HepG2 (cell line): ENCODE results near the gene MLH1. TPM values are rescaled to one million over a fixed set of nuclear protein-coding genes. Genes with fewer than 3 reads are reported as not detected.

Experiments
- ATAC-seq: fragments of 200-7000 bp; cut with Tn5 transposase; 3 replicates; pipeline ENCODE4 v1.9.1; 2020; ENCODE audit warnings: mild to moderate bottlenecking, moderate library complexity
- BruUV-seq: library from RNA; stranded (reverse); fragments of 400-500 nt; replicated peaks from 2 replicates; lab custom pipeline; 2021; lab: Mats Ljungman, UMichigan
- CTCF ChIA-PET: fragments of 300-600 bp; formaldehyde crosslinking; extraction: SDS; loops from one replicate; lab custom pipeline; 2021; ENCODE audit warnings: low total read pairs, inconsistent platforms, low intra/inter-chr PET ratio; lab: Yijun Ruan, JAX
- POLR2A ChIA-PET: fragments of 350-600 bp; sonication (Branson Sonifier 250); formaldehyde crosslinking; loops from one replicate; lab custom pipeline; 2020; ENCODE audit warnings: antibody characterized with exemption, inconsistent platforms; lab: Yijun Ruan, JAX
- DNase-seq: peaks from one replicate; pipeline ENCODE4 v3.0.0-alpha.2; 2015; ENCODE audit warnings: low spot score
- FAIRE-seq: peaks from 3 replicates; lab custom pipeline; 2011; peaks lifted over from hg19 to GRCh38; lab: Jason Lieb, UNC
- H2AFZ ChIP-seq: one replicate; pipeline ENCODE4 v1.6.1; 2011; ENCODE audit warnings: low read length, inconsistent platforms
- H3K27ac ChIP-seq: fragments of 300-600 bp; 3 replicates; pipeline ENCODE4 v1.8.0; 2011; ENCODE audit warnings: mixed run types, mild to moderate bottlenecking, mixed read lengths, low read length, inconsistent platforms; ENCODE audit not compliant: insufficient read depth; ENCODE audit errors: extremely low read length
- H3K27me3 ChIP-seq, 2 experiments: fragments of 200-600 bp in 1 of 2; 2 replicates in 1 of 2; 3 replicates in 1 of 2; pipeline versions ENCODE4 v1.6.0 to v1.8.0; 2011; ENCODE audit warnings: low read length in 2 of 2, mild to moderate bottlenecking in 2 of 2, moderate library complexity in 2 of 2, inconsistent platforms in 1 of 2; ENCODE audit not compliant: insufficient read depth in 2 of 2, control insufficient read depth in 1 of 2
- H3K36me3 ChIP-seq, 2 experiments: fragments of 200-600 bp in 1 of 2; replicated peaks in 1 of 2; 2 replicates in 1 of 2; 3 replicates in 1 of 2; pipeline versions ENCODE4 v1.5.1 to v1.8.0; 2011; ENCODE audit warnings: low read length in 2 of 2, inconsistent platforms in 1 of 2; ENCODE audit not compliant: insufficient read depth in 2 of 2, control insufficient read depth in 1 of 2
- H3K4me1 ChIP-seq: 2 replicates; pipeline ENCODE4 v1.5.1; 2012; ENCODE audit warnings: low read length, inconsistent platforms; ENCODE audit not compliant: insufficient read depth
- H3K4me2 ChIP-seq: 2 replicates; pipeline ENCODE4 v1.6.0; 2011; ENCODE audit warnings: low read depth, low read length, inconsistent platforms
- H3K4me3 ChIP-seq, 3 experiments: fragments of 200-600 bp in 1 of 3; sonication (generic), shearing (Covaris generic) in 1 of 3; replicated peaks in 1 of 3; 2 replicates each; pipeline ENCODE4 v1.5.1; 2011 to 2016; ENCODE audit warnings: low read length in 3 of 3, inconsistent platforms in 2 of 3, low read depth in 2 of 3, mild to moderate bottlenecking in 2 of 3, control low read depth in 1 of 3, mixed read lengths in 1 of 3; ENCODE audit not compliant: insufficient read depth in 1 of 3
- H3K79me2 ChIP-seq: one replicate; pipeline ENCODE4 v1.6.1; 2011; ENCODE audit warnings: low read length, inconsistent platforms; ENCODE audit not compliant: insufficient read depth
- H3K9ac ChIP-seq: 2 replicates; pipeline ENCODE4 v1.6.0; 2011; ENCODE audit warnings: mild to moderate bottlenecking, low read depth, low read length, inconsistent platforms; ENCODE audit not compliant: insufficient read depth
- H3K9me3 ChIP-seq: 2 replicates; pipeline ENCODE4 v1.5.1; 2012; ENCODE audit warnings: mild to moderate bottlenecking, low read length
- H4K20me1 ChIP-seq: 2 replicates; pipeline ENCODE4 v1.6.0; 2011; ENCODE audit warnings: inconsistent platforms, mild to moderate bottlenecking, low read length, moderate library complexity; ENCODE audit not compliant: insufficient read depth
- AHDC1 ChIP-seq: sonication (generic); formaldehyde crosslinking; IDR thresholded peaks from 2 replicates; pipeline ENCODE4 v1.5.1; 2020; ENCODE audit warnings: mild to moderate bottlenecking, missing genetic modification reagents, borderline replicate concordance
- FLYWCH1 ChIP-seq: sonication (generic); formaldehyde crosslinking; IDR thresholded peaks from 2 replicates; pipeline ENCODE4 v1.8.1; 2023; ENCODE audit warnings: mild to moderate bottlenecking, missing genetic modification reagents
- GFI1 ChIP-seq: sonication (generic); formaldehyde crosslinking; IDR thresholded peaks from 2 replicates; pipeline ENCODE4 v1.5.0; 2020; ENCODE audit warnings: missing genetic modification reagents, mild to moderate bottlenecking, borderline replicate concordance
- NCOA2 ChIP-seq: sonication (generic); formaldehyde crosslinking; IDR thresholded peaks from 2 replicates; pipeline ENCODE4 v1.8.0; 2022; ENCODE audit warnings: inconsistent platforms
- PBX2 ChIP-seq: IDR thresholded peaks from 2 replicates; pipeline ENCODE4 v1.6.1; 2016; ENCODE audit warnings: control low read depth
- SETDB1 ChIP-seq: sonication (generic); formaldehyde crosslinking; IDR thresholded peaks from 2 replicates; pipeline ENCODE4 v1.5.1; 2020; ENCODE audit warnings: missing genetic modification reagents, mild to moderate bottlenecking, borderline replicate concordance
- THAP9 ChIP-seq: sonication (generic); formaldehyde crosslinking; IDR thresholded peaks from 2 replicates; pipeline ENCODE4; 2020; ENCODE audit warnings: missing genetic modification reagents, mild to moderate bottlenecking, borderline replicate concordance
- ZNF333 ChIP-seq: sonication (generic); formaldehyde crosslinking; IDR thresholded peaks from 2 replicates; pipeline ENCODE4 v1.4.0; 2020; ENCODE audit warnings: mild to moderate bottlenecking, missing genetic modification reagents, borderline replicate concordance
- ZNF446 ChIP-seq: sonication (generic); formaldehyde crosslinking; IDR thresholded peaks from 2 replicates; pipeline ENCODE4 v1.5.0; 2020; ENCODE audit warnings: mild to moderate bottlenecking, missing genetic modification reagents
- ZNF496 ChIP-seq: sonication (generic); formaldehyde crosslinking; IDR thresholded peaks from 2 replicates; pipeline ENCODE4 v1.8.1; 2023; ENCODE audit warnings: mild to moderate bottlenecking, moderate library complexity, missing genetic modification reagents; ENCODE audit not compliant: insufficient replicate concordance
- ZNF556 ChIP-seq: sonication (generic); formaldehyde crosslinking; IDR thresholded peaks from 2 replicates; pipeline ENCODE4 v1.4.0; 2020; ENCODE audit warnings: mild to moderate bottlenecking, missing genetic modification reagents, borderline replicate concordance
- ZNF577 ChIP-seq: sonication (generic); formaldehyde crosslinking; IDR thresholded peaks from 2 replicates; pipeline ENCODE4 v1.4.0; 2020; ENCODE audit warnings: mild to moderate bottlenecking, low read depth, missing genetic modification reagents, borderline replicate concordance
- ZNF598 ChIP-seq: sonication (generic); formaldehyde crosslinking; IDR thresholded peaks from 2 replicates; pipeline ENCODE4 v1.5.1; 2020; ENCODE audit warnings: mild to moderate bottlenecking, missing genetic modification reagents, borderline replicate concordance
- ZNF605 ChIP-seq: sonication (generic); formaldehyde crosslinking; IDR thresholded peaks from 2 replicates; pipeline ENCODE4 v1.8.0; 2022; ENCODE audit warnings: mild to moderate bottlenecking, missing genetic modification reagents
- ZNF607 ChIP-seq: sonication (generic); formaldehyde crosslinking; IDR thresholded peaks from 2 replicates; pipeline ENCODE4 v1.5.1; 2020; ENCODE audit warnings: missing genetic modification reagents, mild to moderate bottlenecking, borderline replicate concordance
- ZSCAN29 ChIP-seq: sonication (generic); formaldehyde crosslinking; conservative IDR thresholded peaks from 2 replicates; pipeline ENCODE4 v1.4.0; 2020; ENCODE audit warnings: mild to moderate bottlenecking, missing genetic modification reagents
- WGBS: methylation state at CpG from one replicate; pipeline ENCODE4 v1.1.6; 2017; ENCODE audit warnings: low lambda C conversion rate; 5-methylcytosine and 5-hydroxymethylcytosine counted together
- in situ Hi-C: cut with HindIII; loops from 2 replicates; pipeline ENCODE4 v1.10.0; 2017; ENCODE audit warnings: low pct_unique_long_range_greater_than_20kb; ENCODE audit not compliant: extremely low pct_ligation_motif_present
- intact Hi-C: fragments of 100-400 bp; cut with micrococcal nuclease; formaldehyde crosslinking; loops from one replicate; pipeline ENCODE4 v1.10.0; 2022; ENCODE audit not compliant: unreplicated experiment
- polyA plus RNA-seq, 8 experiments: library from polyadenylated mRNA; depleted of rRNA in 3 of 8; stranded (reverse) in 7 of 8; unstranded in 1 of 8; fragments of >200 nt; fragmentation: Illumina TruSeq in 4 of 8; extraction: Trizol in 4 of 8; gene quantifications; 2 replicates each; pipeline versions ENCODE4 v1.2.1 to v1.2.3, GENCODE V29; 2011 to 2016; ENCODE audit warnings: low read depth in 4 of 8, missing spikeins in 1 of 8, mixed read lengths in 1 of 8; ENCODE audit not compliant: insufficient read depth in 1 of 8
- total RNA-seq, 5 experiments: library from RNA; depleted of rRNA; stranded (reverse); fragments of >200 nt; fragmentation: Illumina TruSeq; extraction: Trizol; gene quantifications; 2 replicates each; pipeline ENCODE4 v1.2.3, GENCODE V29; 2016; ENCODE audit warnings: low read depth in 1 of 5

The MLH1 gene
- total and polyA plus RNA-seq, 2 of the 13 experiments (the other 11 are each of a cell fraction or from before 2014, with no cell fraction given) = 29.5 to 70.8 TPM

- H3K4me2 ChIP-seq = no peak overlapping the region
- H3K9me3 ChIP-seq = no peaks in the 10 kb centered on the region
- no peaks in the 10 kb centered on the region for H3K27me3 ChIP-seq
- no peak for FAIRE-seq
- no peak overlapping the region for H3K4me3 ChIP-seq
- no peak overlapping the region for H3K9ac ChIP-seq
- in situ Hi-C loops = loop anchor here (25.0 kb wide), 1 partner anchor 227 kb away; no protein-coding TSS in a partner anchor
- 34% methylated on average over 1 of the region's 1 CpG for WGBS
- DNase-seq = no peak
- no TSS peak for BruUV-seq
- CTCF ChIA-PET = no interaction called here
- H2AFZ ChIP-seq = no peak overlapping the region
- no peaks in the 10 kb centered on the region for H3K79me2 ChIP-seq
- H3K27ac ChIP-seq = no peak overlapping the region
- no peaks in the 10 kb centered on the region for H4K20me1 ChIP-seq
- no peak for ATAC-seq
- H3K4me1 ChIP-seq = no peaks in the 10 kb centered on the region
- intact Hi-C loops = no loop called here
- POLR2A ChIA-PET = no interaction called here
- no peaks in the 10 kb centered on the region for H3K36me3 ChIP-seq
- no peak for TF ChIP-seq ZNF496 (CRISPR knock-in tag)
- TF ChIP-seq ZNF607 (CRISPR knock-in tag) = no peak
- TF ChIP-seq FLYWCH1 = no peak
- TF ChIP-seq ZSCAN29 (CRISPR knock-in tag) = no peak
- no peak for TF ChIP-seq ZNF333 (CRISPR knock-in tag)
- TF ChIP-seq ZNF577 (CRISPR knock-in tag) = no peak
- no peak for TF ChIP-seq ZNF598 (CRISPR knock-in tag)
- TF ChIP-seq AHDC1 (CRISPR knock-in tag) = no peak
- TF ChIP-seq GFI1 (CRISPR knock-in tag) = no peak
- TF ChIP-seq ZNF556 (CRISPR knock-in tag) = no peak
- no peak for TF ChIP-seq ZNF605 (CRISPR knock-in tag)
- TF ChIP-seq NCOA2 (CRISPR knock-in tag) = no peak
- no peak for TF ChIP-seq THAP9
- TF ChIP-seq PBX2 (CRISPR knock-in tag) = no peak
- no peak for TF ChIP-seq ZNF446 (CRISPR knock-in tag)
- no peak for TF ChIP-seq SETDB1 (CRISPR knock-in tag)
Measured at GRCh38 chr3:36964331-36964730, 29.0 kb upstream of the MLH1 start.
